Endometrial microvascular endothelial cells (primary cell): ENCODE results near the gene ARHGAP32. TPM values are rescaled to one million over a fixed set of nuclear protein-coding genes. Genes with fewer than 3 reads are reported as not detected.

Source experiments
- in situ Hi-C: cut with HindIII; loops from 2 replicates; pipeline ENCODE4 v1.10.0; 2017; ENCODE audit warnings: low sequenced_read_pairs, low pct_unique_long_range_greater_than_20kb; ENCODE audit errors: inconsistent ontology term
- total RNA-seq: library from RNA; depleted of rRNA; stranded (reverse); fragments of >200 nt; gene quantifications from one replicate; pipeline ENCODE4 v1.2.3, GENCODE V29; 2015; ENCODE audit errors: inconsistent ontology term

The ARHGAP32 gene
- 2.6 TPM for total RNA-seq

DNA sequence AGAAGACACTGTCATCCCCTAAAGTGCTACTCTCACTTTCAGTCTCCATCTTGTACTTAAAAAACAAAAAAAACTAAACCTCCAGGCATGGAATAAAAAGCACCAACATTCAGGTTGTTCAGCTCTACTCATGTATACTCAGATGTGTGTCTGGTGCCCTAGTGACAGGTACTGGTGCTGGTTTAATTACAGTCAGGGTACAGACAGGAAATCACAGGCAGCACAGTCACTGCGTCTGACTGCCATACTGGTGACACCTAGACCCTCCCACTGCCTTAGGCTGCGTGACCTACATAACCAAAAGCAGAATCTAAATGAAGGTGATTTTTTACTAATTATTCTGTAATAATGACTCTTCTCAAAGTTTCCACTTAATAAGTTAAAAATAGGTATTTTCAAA lies at the start of gene ARHGAP32:
ARHGAP32 (minus strand) TSS at position 176 of the 400 bp plus-strand sequence; CDS start at position 49, 127 bp downstream.
- in situ Hi-C loops = no loop called here

DNA sequence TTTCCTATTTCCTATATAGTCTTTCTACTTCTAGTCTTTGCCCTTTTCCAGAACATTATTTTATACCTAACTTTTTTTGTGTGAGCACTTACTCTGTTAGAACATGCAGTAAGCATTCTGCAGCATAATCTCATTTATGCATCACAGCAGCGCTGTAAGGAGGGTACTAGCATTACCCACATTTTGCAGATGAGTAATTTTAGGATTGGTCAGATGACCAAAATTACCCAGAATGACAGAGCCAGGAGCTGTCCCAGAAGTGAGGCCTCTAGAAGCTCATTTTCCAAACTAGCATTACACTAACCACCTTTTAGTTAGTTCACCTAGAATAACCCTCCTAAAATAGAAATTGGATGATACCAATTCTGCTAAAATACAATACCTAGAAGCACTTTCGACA lies 47.1 kb upstream of the ARHGAP32 start:
- in situ Hi-C loops = no loop called here

- in situ Hi-C loops = no loop called here
Observed at GRCh38 chr11:129237880-129238638, 45.9 kb upstream of the ARHGAP32 start.

- in situ Hi-C loops = no loop called here
Observed at GRCh38 chr11:129237456-129237855, 45.3 kb upstream of the ARHGAP32 start.

GRCh38 chr11:129236850-129237249 lies 44.7 kb upstream of the ARHGAP32 start:
- in situ Hi-C loops = no loop called here

- in situ Hi-C loops = no loop called here
Observed at GRCh38 chr11:129234978-129235377, 42.9 kb upstream of the ARHGAP32 start.

- in situ Hi-C loops = no loop called here
Observed at GRCh38 chr11:129230006-129230405, 37.9 kb upstream of the ARHGAP32 start.

- in situ Hi-C loops = no loop called here
Observed at GRCh38 chr11:129226207-129226798, 34.2 kb upstream of the ARHGAP32 start.

- in situ Hi-C loops = no loop called here
Observed at GRCh38 chr11:129225190-129225589, 33.1 kb upstream of the ARHGAP32 start.

GRCh38 chr11:129224538-129224937 lies 32.4 kb upstream of the ARHGAP32 start:
- in situ Hi-C loops = no loop called here

DNA sequence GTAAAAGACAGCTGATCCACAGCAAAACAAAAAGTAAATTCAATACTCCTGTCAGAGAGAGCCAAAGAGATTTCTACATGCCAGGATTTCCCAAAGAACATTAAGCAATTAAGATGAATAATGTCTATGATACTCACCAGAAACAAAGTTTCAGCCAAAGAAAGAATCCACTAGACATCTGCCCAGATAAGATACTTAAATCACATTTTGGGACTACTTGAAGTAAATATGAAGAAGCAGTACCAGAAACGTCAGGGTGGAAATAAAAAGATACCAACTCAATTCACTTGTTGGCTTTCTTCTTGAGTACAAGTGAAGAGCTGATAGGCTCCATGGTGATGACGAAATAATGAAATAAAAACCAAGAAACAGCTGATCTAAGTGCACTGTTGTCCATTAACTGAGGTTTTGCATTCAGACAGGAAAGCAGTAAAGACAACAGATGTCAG lies 31.6 kb upstream of the ARHGAP32 start:
- in situ Hi-C loops = no loop called here

DNA sequence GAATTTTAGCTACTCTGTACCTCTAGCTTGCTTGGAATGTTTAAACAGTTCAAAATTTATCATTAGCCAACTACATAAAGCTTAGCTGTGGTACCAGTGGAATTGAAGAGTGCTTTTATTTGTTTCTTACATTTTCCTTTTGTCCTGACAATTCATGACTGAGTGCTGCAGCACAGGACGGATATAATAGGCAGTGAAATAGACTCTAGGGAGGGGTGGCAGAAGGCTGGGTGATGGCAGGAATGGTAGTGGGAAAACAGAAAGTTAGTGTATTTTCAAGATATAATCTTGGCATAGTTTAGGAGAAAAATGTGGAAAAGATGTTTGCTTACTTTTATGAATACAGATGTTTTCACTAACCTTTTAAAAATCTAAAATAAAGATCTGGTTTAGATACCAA lies 31.1 kb upstream of the ARHGAP32 start:
- in situ Hi-C loops = no loop called here

GRCh38 chr11:129222158-129222557 lies 30.0 kb upstream of the ARHGAP32 start:
- in situ Hi-C loops = no loop called here

DNA sequence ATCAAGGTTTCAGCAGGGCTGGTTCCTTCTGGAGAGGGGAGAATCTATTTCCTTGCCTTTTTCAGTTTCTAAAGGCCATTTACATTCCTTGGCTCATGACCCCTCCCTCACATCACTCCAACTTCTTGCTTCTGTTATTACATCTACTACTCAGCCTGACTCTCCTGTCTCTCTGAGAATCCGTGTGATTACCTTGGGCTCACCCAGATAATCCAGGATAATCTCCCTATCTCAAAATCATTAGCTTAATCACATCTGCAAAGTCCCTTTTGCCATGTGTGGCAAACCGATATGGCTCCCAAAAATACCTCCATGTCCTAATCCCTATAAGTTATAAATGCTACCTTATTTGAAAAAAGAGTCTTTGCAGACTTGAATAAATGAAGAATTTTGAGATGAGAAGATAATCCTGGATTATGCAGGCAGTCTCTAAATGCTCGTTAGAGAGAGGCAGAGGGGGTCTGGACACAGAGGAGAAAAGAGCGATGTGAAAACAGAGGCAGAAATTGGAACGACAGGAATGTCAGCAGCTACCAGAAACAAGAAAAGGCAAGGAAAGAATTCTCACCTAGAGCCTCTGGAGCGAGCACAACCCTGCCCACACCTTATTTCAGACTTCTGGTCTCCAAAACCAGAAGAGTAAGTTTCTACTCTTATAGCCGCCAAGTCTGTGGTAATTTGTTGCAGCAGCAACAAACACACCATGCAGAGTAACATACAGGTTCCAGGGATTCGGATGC lies 23.6 kb upstream of the ARHGAP32 start:
- in situ Hi-C loops = no loop called here

- in situ Hi-C loops = no loop called here
Observed at GRCh38 chr11:129214710-129215295, 22.7 kb upstream of the ARHGAP32 start.

- in situ Hi-C loops = no loop called here
Observed at GRCh38 chr11:129213261-129213660, 21.1 kb upstream of the ARHGAP32 start.

GRCh38 chr11:129211397-129211796 lies 19.3 kb upstream of the ARHGAP32 start:
- in situ Hi-C loops = no loop called here

DNA sequence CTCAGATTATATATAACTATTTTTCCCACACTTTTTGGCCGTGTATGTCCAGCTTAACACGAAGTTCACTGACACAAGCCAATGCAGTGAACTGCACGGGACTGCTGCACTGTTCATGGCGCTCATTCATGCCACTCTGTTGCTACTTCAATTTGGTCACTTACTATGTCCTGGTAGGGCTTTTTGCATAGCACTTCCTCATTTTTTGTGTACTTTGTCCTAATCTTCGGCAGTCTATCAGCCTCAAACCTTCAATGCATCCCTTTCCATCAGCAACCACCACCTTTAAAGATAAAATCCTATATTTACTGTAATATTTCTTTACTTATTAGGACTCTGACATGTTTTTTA lies 18.7 kb upstream of the ARHGAP32 start:
- in situ Hi-C loops = no loop called here
